ENCODE measurements around the gene SGCE. TPM values are rescaled to one million over a fixed set of nuclear protein-coding genes. Genes with fewer than 3 reads are reported as not detected.

Gene SGCE
- total RNA-seq, 1 experiment from 2014 or later: 30.4 TPM

- Histone ChIP-seq H3K36me3 (ENCODE audit: low read depth, low read length) (no peaks in the 10 kb centered on the region), H3K27ac (ENCODE audit: low read length) (no peak overlapping the region), H3K9ac (ENCODE audit: low read length) (no peak overlapping the region), H3K4me1 (ENCODE audit: insufficient read depth, low read length) (no peaks in the 10 kb centered on the region), H3K4me2 (ENCODE audit: low read length) (no peak overlapping the region), H3K27me3 (ENCODE audit: low read length) (no peaks in the 10 kb centered on the region), H3K4me3 (ENCODE audit: low read length) (no peak overlapping the region), H3F3A (ENCODE audit: low read length, unreplicated experiment) (no peaks in the 10 kb centered on the region), H4K20me1 (ENCODE audit: low read length) (no peaks in the 10 kb centered on the region), H3K9me3 (ENCODE audit: low read length) (no peaks in the 10 kb centered on the region), H3K9me2 (replicated peaks; ENCODE audit: low read length) (no peaks in the 10 kb centered on the region), H2AFZ (ENCODE audit: low read length) (no peak overlapping the region), H3K79me2 (ENCODE audit: low read length) (no peaks in the 10 kb centered on the region)
- DNase-seq: no peak
- no peak for ATAC-seq
- intact Hi-C loops (cut with micrococcal nuclease): no loop called here
- ChIA-PET CTCF (no interaction called here), POLR2A (ENCODE audit: unreplicated experiment) (no interaction called here)
- TF ChIP-seq CTCF (conservative IDR thresholded peaks at IDR 0.05; ENCODE audit: low read depth, low read length) (no peak), EZH2phosphoT487 (IDR thresholded peaks at IDR 0.05; ENCODE audit: borderline replicate concordance, low read length) (no peak), EZH2 (IDR thresholded peaks at IDR 0.05; ENCODE audit: low read length, unreplicated experiment) (no peak)
- BruUV-seq (replicated peaks): no TSS peak
Observed at GRCh38 chr7:94612661-94613060, 43.3 kb downstream of the SGCE start.

- DNase-seq (no peak), ATAC-seq (no peak)
- TF ChIP-seq CTCF (conservative IDR thresholded peaks at IDR 0.05; ENCODE audit: low read depth, low read length): no peak
- no peak for TF ChIP-seq EZH2phosphoT487 (IDR thresholded peaks at IDR 0.05; ENCODE audit: borderline replicate concordance, low read length)
- no peak for TF ChIP-seq EZH2 (IDR thresholded peaks at IDR 0.05; ENCODE audit: low read length, unreplicated experiment)
- H3K9me3 ChIP-seq (ENCODE audit: low read length): no peaks in the 10 kb centered on the region
- no peaks in the 10 kb centered on the region for H3F3A ChIP-seq (ENCODE audit: low read length, unreplicated experiment)
- no peaks in the 10 kb centered on the region for H3K79me2 ChIP-seq (ENCODE audit: low read length)
- BruUV-seq (replicated peaks): no TSS peak
- intact Hi-C loops (cut with micrococcal nuclease): no loop called here
- no peaks in the 10 kb centered on the region for H3K36me3 ChIP-seq (ENCODE audit: low read depth, low read length)
- no peaks in the 10 kb centered on the region for H4K20me1 ChIP-seq (ENCODE audit: low read length)
- H3K9ac ChIP-seq (ENCODE audit: low read length): no peak overlapping the region
- H3K4me1 ChIP-seq (ENCODE audit: insufficient read depth, low read length): no peaks in the 10 kb centered on the region
- H2AFZ ChIP-seq (ENCODE audit: low read length): no peak overlapping the region
- H3K9me2 ChIP-seq (replicated peaks; ENCODE audit: low read length): no peaks in the 10 kb centered on the region
- H3K27me3 ChIP-seq (ENCODE audit: low read length): no peaks in the 10 kb centered on the region
- ChIA-PET CTCF (no interaction called here), POLR2A (ENCODE audit: unreplicated experiment) (no interaction called here)
- no peak overlapping the region for H3K4me2 ChIP-seq (ENCODE audit: low read length)
- no peak overlapping the region for H3K4me3 ChIP-seq (ENCODE audit: low read length)
- H3K27ac ChIP-seq (ENCODE audit: low read length): no peak overlapping the region
Observed at GRCh38 chr7:94612253-94612652, 43.7 kb downstream of the SGCE start.

GRCh38 chr7:94609561-94609960 is 46.4 kb downstream of the SGCE start:
- Histone ChIP-seq H3F3A (ENCODE audit: low read length, unreplicated experiment) (no peaks in the 10 kb centered on the region), H3K9ac (ENCODE audit: low read length) (no peak overlapping the region), H3K36me3 (ENCODE audit: low read depth, low read length) (no peaks in the 10 kb centered on the region), H3K4me2 (ENCODE audit: low read length) (no peak overlapping the region), H3K27me3 (ENCODE audit: low read length) (no peaks in the 10 kb centered on the region), H3K27ac (ENCODE audit: low read length) (no peak overlapping the region), H3K4me1 (ENCODE audit: insufficient read depth, low read length) (no peaks in the 10 kb centered on the region), H3K4me3 (ENCODE audit: low read length) (no peak overlapping the region), H2AFZ (ENCODE audit: low read length) (no peak overlapping the region), H4K20me1 (ENCODE audit: low read length) (no peaks in the 10 kb centered on the region), H3K9me2 (replicated peaks; ENCODE audit: low read length) (no peaks in the 10 kb centered on the region), H3K79me2 (ENCODE audit: low read length) (no peaks in the 10 kb centered on the region), H3K9me3 (ENCODE audit: low read length) (no peaks in the 10 kb centered on the region)
- intact Hi-C loops (cut with micrococcal nuclease): no loop called here
- ChIA-PET CTCF (no interaction called here), POLR2A (ENCODE audit: unreplicated experiment) (no interaction called here)
- ATAC-seq (no peak), DNase-seq (no peak)
- BruUV-seq (replicated peaks): no TSS peak
- TF ChIP-seq EZH2phosphoT487 (IDR thresholded peaks at IDR 0.05; ENCODE audit: borderline replicate concordance, low read length) (no peak), CTCF (conservative IDR thresholded peaks at IDR 0.05; ENCODE audit: low read depth, low read length) (no peak), EZH2 (IDR thresholded peaks at IDR 0.05; ENCODE audit: low read length, unreplicated experiment) (no peak)
